Prostate gland (tissue), 2 donors: ENCODE measurements around the gene DHPS.

ENCODE experiments used
- POLR2A ChIP-seq: fragments of 450-650 bp; IDR thresholded peaks from one replicate; pipeline ENCODE4 v1.6.1; 2016; ENCODE audit warnings: antibody characterized with exemption, mild to moderate bottlenecking
- TF ChIP-seq, protein P1 (sequence below), 4 experiments: fragments of 200-600 bp in 2 of 4; fragments of 450-650 bp in 2 of 4; sonication (generic) in 2 of 4; IDR thresholded peaks; 1 replicate in 3 of 4; 2 replicates in 1 of 4; pipeline ENCODE4 v1.5.1; 2016 to 2019; ENCODE audit warnings: antibody characterized with exemption in 4 of 4, mild to moderate bottlenecking in 2 of 4, moderate library complexity in 2 of 4

DNA sequence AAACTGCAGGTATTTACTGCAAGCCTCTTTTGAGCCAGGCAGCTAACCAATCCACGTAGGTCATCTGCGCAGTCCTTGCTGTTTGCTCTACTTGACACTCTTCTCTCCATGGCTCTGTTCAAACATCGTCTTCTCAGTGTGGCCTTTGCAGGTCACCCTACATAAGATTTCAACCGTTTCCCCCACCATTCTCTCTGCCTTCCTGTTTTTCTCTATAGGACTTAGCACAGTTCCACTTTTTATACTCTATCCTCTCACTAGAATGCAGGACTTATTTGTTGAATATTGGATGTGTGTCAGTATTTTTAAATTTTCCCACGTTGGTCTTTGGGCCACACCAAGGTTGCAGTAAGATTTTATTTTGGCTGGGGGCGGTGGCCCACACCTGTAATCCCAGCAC is 16.5 kb upstream of the DHPS start:
- TF ChIP-seq, protein P1, sequence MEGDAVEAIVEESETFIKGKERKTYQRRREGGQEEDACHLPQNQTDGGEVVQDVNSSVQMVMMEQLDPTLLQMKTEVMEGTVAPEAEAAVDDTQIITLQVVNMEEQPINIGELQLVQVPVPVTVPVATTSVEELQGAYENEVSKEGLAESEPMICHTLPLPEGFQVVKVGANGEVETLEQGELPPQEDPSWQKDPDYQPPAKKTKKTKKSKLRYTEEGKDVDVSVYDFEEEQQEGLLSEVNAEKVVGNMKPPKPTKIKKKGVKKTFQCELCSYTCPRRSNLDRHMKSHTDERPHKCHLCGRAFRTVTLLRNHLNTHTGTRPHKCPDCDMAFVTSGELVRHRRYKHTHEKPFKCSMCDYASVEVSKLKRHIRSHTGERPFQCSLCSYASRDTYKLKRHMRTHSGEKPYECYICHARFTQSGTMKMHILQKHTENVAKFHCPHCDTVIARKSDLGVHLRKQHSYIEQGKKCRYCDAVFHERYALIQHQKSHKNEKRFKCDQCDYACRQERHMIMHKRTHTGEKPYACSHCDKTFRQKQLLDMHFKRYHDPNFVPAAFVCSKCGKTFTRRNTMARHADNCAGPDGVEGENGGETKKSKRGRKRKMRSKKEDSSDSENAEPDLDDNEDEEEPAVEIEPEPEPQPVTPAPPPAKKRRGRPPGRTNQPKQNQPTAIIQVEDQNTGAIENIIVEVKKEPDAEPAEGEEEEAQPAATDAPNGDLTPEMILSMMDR (IDR thresholded peaks at IDR 0.05) = no peak
- TF ChIP-seq POLR2A = no peak
